Left lung (tissue), 10 donors: ENCODE measurements around the gene AP3S2. TPM values are rescaled to one million over a fixed set of nuclear protein-coding genes. Genes with fewer than 3 reads are reported as not detected.

Experiments
- ATAC-seq: fragments of 200-7000 bp; cut with Tn5 transposase; one replicate; pipeline ENCODE4 v1.9.1; 2020; ENCODE audit warnings: moderate library complexity
- DNase-seq, 4 donors: peaks; one replicate each; pipeline ENCODE4 v3.0.0-alpha.2; 2013 to 2020
- H3K27ac ChIP-seq, 2 donors: fragments of 200-600 bp; sonication (generic) in 1 of 2; one replicate each; pipeline versions ENCODE4 v1.5.0 to v1.8.0; 2020 to 2021
- H3K27me3 ChIP-seq, 2 donors: fragments of 200-600 bp; sonication (generic) in 1 of 2; one replicate each; pipeline versions ENCODE4 v1.5.0 to v1.8.0; 2020 to 2021
- H3K36me3 ChIP-seq, 2 donors: fragments of 200-600 bp; sonication (generic) in 1 of 2; one replicate each; pipeline versions ENCODE4 v1.5.0 to v1.8.0; 2020 to 2021
- H3K4me1 ChIP-seq, 2 donors: fragments of 200-600 bp; one replicate each; pipeline ENCODE4 v1.8.0; 2021
- H3K4me3 ChIP-seq, 2 donors: fragments of 200-600 bp; sonication (generic) in 1 of 2; one replicate each; pipeline versions ENCODE4 v1.5.0 to v1.8.0; 2020 to 2021; ENCODE audit warnings: mild to moderate bottlenecking in 1 of 2
- H3K9me3 ChIP-seq, 2 donors: fragments of 200-600 bp; sonication (generic) in 1 of 2; one replicate each; pipeline versions ENCODE4 v1.5.0 to v1.8.0; 2020 to 2021
- intact Hi-C, 2 donors: fragments of 100-400 bp; cut with DNase I; formaldehyde crosslinking; loops; one replicate each; pipeline versions ENCODE4 v1.11.2 to v1.14.2; 2022
- polyA plus RNA-seq, 6 donors: library from polyadenylated mRNA; unstranded; fragments of 120-200 nt; gene quantifications; one replicate each; pipeline ENCODE4 v1.2.1, GENCODE V29; 2013; ENCODE audit not compliant: insufficient read length in 6 of 6
- total RNA-seq, 2 donors: library from RNA; stranded (reverse); fragmentation: NEBNext Ultra II Directional; extraction: Animal tissue kit (Norgen Biotek cat#: 25700); gene quantifications; one replicate each; pipeline ENCODE4 v1.2.1, GENCODE V29; 2021
- TF ChIP-seq, protein P1 (sequence below), 2 donors: fragments of 200-600 bp; sonication (generic) in 1 of 2; IDR thresholded peaks; one replicate each; pipeline versions ENCODE4 v1.5.0 to v1.8.0; 2021; ENCODE audit warnings: antibody characterized with exemption in 2 of 2
- donor health status: DM: no; HTN: yes; CAD: no.
- donor health status: DM: no; HTN: no; CAD: no.

The AP3S2 gene
- total and polyA plus RNA-seq, 8 donors: 27.1 to 39.5 (median 33.7) TPM

DNA sequence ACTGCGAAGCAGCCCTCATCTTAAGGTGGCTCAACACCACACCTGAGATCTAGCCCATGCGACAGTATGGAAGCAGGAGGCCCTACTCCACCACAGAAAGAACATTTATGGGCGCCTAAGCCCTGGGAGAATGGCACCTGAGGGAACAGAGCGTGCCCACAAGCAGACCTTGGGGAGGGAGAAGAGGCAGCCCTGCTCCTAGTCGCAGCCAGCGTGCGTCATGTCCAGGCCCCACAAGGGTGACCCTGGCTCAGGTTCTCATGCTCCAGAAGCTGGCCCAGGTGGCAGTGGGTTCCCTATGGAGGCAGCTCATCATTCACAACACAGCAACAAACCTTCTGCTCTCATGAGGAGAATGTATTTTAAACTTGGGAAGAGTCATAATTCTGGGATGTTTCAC is 59.8 kb downstream of the AP3S2 start:
- Histone ChIP-seq H3K4me1 (peaks cover 23 to 59% of the 10 kb centered on the region in 2 donors), H3K27me3 (no peaks in the 10 kb centered on the region), H3K4me3 (no peak overlapping the region), H3K9me3 (no peaks in the 10 kb centered on the region), H3K36me3 (peaks cover 0 to 44% of the 10 kb centered on the region in 2 donors), H3K27ac (no peak overlapping the region)
- DNase-seq (no peak), ATAC-seq (no peak)
- TF ChIP-seq, protein P1, sequence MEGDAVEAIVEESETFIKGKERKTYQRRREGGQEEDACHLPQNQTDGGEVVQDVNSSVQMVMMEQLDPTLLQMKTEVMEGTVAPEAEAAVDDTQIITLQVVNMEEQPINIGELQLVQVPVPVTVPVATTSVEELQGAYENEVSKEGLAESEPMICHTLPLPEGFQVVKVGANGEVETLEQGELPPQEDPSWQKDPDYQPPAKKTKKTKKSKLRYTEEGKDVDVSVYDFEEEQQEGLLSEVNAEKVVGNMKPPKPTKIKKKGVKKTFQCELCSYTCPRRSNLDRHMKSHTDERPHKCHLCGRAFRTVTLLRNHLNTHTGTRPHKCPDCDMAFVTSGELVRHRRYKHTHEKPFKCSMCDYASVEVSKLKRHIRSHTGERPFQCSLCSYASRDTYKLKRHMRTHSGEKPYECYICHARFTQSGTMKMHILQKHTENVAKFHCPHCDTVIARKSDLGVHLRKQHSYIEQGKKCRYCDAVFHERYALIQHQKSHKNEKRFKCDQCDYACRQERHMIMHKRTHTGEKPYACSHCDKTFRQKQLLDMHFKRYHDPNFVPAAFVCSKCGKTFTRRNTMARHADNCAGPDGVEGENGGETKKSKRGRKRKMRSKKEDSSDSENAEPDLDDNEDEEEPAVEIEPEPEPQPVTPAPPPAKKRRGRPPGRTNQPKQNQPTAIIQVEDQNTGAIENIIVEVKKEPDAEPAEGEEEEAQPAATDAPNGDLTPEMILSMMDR (IDR thresholded peaks at IDR 0.05): no peak
- intact Hi-C loops: no loop called here

DNA sequence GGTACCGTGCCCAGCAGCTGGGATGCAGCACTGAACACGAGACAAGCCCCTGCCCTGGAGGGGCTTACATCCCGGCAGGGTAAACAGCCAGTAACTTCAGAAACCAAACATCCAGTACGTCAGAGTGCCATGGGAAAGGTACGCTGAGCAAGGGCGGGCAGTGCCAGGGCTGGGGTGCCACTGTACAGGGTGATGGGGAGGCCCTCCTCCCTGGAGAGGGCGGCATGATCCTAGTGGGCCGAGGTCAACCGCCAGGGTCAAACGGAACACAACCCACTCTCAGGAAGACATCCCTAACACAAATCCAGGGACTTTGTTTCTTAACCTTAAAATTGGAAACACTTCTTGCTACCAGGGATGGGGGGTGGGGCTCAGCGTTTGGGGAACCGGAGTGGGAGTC is 63.2 kb downstream of the AP3S2 start:
- peaks cover 12 to 58% of the 10 kb centered on the region in 2 donors for H3K4me1 ChIP-seq
- H3K36me3 ChIP-seq: peaks cover 0 to 41% of the 10 kb centered on the region in 2 donors
- TF ChIP-seq, protein P1 (IDR thresholded peaks at IDR 0.05): no peak
- H3K27me3 ChIP-seq: no peaks in the 10 kb centered on the region
- DNase-seq (no peak), ATAC-seq (no peak)
- intact Hi-C loops: no loop called here
- H3K9me3 ChIP-seq: no peaks in the 10 kb centered on the region
- no peak overlapping the region for H3K27ac ChIP-seq
- H3K4me3 ChIP-seq: no peak overlapping the region

DNA sequence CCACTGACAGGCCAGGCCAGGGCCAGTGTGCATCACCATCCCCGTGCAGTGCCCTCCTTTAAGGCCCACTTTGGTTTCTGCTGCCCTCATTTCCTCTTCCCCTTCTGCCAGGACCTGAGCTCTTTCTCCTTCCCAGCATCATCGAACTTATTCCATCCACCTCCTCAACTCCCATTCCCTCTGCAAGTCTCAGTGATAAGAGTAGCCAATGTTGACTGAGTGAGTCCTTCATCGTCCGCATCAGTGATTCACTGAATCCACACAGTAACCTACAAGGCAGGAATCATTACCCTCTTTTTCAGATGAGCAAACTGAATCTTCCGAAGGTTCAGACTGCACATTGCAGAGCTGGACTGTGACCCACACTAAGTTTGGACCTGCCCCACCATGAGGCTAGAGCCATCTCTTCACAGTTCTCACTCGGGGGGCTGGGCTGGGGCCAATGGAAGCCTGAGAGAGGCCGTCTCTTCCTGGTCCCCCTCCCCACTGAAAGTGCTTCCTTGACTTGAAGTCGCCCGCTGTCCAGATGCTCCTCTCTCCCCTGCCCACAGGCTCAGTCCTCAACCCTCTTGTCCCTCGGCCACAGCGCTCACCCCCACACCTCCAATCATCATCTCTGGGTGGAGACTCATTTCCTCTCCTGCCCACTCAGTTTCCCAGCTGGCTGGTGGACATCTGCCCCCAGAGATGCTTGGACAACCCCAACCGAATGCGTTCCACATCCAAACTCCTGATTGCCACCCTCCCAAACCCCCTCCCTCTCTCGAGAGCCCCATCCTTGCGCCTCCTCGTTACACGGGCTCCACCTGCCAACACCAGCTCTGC is 64.0 kb downstream of the AP3S2 start:
- peaks cover 11 to 58% of the 10 kb centered on the region in 2 donors for H3K4me1 ChIP-seq
- no peak for ATAC-seq
- H3K27ac ChIP-seq: no peak overlapping the region
- DNase-seq: no peak
- peaks cover 0 to 33% of the 10 kb centered on the region in 2 donors for H3K36me3 ChIP-seq
- no peak overlapping the region for H3K4me3 ChIP-seq
- TF ChIP-seq, protein P1 (IDR thresholded peaks at IDR 0.05): no peak
- intact Hi-C loops: no loop called here
- no peaks in the 10 kb centered on the region for H3K27me3 ChIP-seq
- no peaks in the 10 kb centered on the region for H3K9me3 ChIP-seq

DNA sequence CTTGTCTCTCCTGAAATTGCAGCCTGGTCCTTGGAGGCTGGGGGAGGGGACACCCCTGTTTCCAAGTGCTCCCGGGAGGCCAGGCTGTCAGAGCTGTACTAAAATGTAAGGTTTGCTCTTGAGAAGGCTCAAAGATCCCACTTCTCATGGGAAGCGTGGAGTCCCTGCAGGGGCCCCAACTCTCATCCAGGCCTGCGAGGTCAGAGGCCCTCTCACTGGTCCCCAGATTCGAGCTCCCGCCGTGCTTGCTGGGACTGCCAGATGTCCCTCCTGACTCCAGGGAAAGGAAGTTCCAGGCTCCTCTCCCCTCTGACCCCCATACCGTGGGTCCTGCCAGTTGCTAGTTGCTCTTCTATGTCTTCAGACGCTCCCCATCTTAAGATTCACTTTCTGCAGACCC is 64.6 kb downstream of the AP3S2 start:
- Histone ChIP-seq H3K4me3 (no peak overlapping the region), H3K27ac (peak overlapping the region in 1 of 2 donors; percentile 55), H3K4me1 (peaks cover 11 to 58% of the 10 kb centered on the region in 2 donors), H3K27me3 (no peaks in the 10 kb centered on the region), H3K36me3 (peaks cover 0 to 26% of the 10 kb centered on the region in 2 donors), H3K9me3 (no peaks in the 10 kb centered on the region)
- ATAC-seq (no peak), DNase-seq (no peak)
- TF ChIP-seq, protein P1 (IDR thresholded peaks at IDR 0.05): no peak
- intact Hi-C loops: no loop called here

DNA sequence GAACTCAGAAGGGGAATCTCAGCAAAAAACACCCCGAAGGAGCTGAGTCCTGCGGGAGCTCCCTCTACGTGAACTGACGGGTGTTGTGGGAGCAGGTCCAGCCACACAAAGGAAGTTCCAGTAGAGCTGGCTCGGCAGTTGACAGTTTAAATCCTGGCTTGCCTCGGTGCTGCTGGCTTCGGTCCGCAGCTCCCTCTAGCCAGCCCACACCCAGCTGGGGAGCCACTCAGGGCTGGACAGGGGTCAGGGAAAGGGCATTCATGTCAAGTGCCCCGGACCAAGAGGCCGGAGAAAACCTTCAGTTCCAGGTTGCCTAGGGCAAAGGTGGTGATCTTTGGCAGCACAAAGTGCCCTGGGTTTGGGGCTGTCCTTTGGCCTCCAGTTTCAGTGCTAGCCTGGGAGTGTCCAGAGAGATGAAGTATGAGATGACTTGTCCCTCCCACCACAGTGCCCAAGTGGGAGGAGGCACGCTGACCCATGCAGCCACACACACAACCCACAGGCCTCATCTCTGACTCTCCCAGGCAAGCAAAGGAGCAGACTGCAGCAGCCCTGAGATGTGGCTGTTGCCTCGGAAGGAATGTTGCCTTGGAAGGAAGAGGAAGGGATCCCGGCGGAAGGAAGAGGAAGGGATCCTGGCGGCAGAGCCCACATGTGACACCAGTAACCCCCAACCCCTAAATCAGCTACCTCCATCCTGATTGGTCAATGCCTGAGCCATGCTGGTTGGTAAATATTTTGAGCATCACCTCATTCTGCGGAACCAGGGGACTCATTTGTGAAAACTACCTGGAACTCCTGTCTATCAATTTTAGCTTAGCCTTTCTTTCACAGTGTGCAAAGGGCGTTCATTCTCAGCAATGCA is 65.3 kb downstream of the AP3S2 start:
- peaks cover 11 to 65% of the 10 kb centered on the region in 2 donors for H3K4me1 ChIP-seq
- intact Hi-C loops: no loop called here
- DNase-seq (peak in 3 of 4 donors; percentile 17 to 82 (median 64)), ATAC-seq (peak; percentile 79)
- TF ChIP-seq, protein P1 (IDR thresholded peaks at IDR 0.05): no peak
- H3K36me3 ChIP-seq: peaks cover 0 to 20% of the 10 kb centered on the region in 2 donors
- no peak overlapping the region for H3K4me3 ChIP-seq
- H3K27me3 ChIP-seq: no peaks in the 10 kb centered on the region
- H3K27ac ChIP-seq: peak overlapping the region; percentile 55 to 65
- no peaks in the 10 kb centered on the region for H3K9me3 ChIP-seq
